Naive thymus-derived CD4-positive, alpha-beta T cell (primary cell): ENCODE data around the gene ANKRD30A. TPM values are rescaled to one million over a fixed set of nuclear protein-coding genes. Genes with fewer than 3 reads are reported as not detected.
"Not testable (repeated sequence)": the region's sequence is repeated elsewhere in the genome, so short reads cannot be mapped to it uniquely, and the experiment has no call there.

ENCODE experiments used
- ATAC-seq: fragments of 150-1000 bp; cut with Tn5 transposase; 2 replicates; pipeline ENCODE4 v1.10.0; 2021; ENCODE audit warnings: mild to moderate bottlenecking, moderate library complexity
- CTCF ChIA-PET: fragments of 350-600 bp; sonication (Branson Sonifier 250); formaldehyde crosslinking; loops from one replicate; lab custom pipeline; 2021; ENCODE audit warnings: antibody characterized with exemption; lab: Charles Lee
- POLR2A ChIA-PET: fragments of 350-600 bp; sonication (Branson Sonifier 250); formaldehyde crosslinking; loops from one replicate; lab custom pipeline; 2021; ENCODE audit warnings: antibody characterized with exemption, inconsistent platforms; lab: Charles Lee
- DNase-seq, 9 donors: peaks; one replicate each; pipeline versions ENCODE4 v3.0.0 to v3.0.0-alpha.2; 2020 to 2022; ENCODE audit warnings: mixed read lengths in 1 of 9
- H3K27ac ChIP-seq: one replicate; pipeline ENCODE4 v1.7.0; 2013; ENCODE audit warnings: mild to moderate bottlenecking, low read depth, low read length, moderate library complexity
- H3K27me3 ChIP-seq, 2 donors: one replicate each; pipeline ENCODE4 v1.7.0; 2013; ENCODE audit warnings: low read length in 2 of 2, mild to moderate bottlenecking in 2 of 2, moderate library complexity in 2 of 2; ENCODE audit not compliant: control insufficient read depth in 2 of 2, insufficient read depth in 2 of 2
- H3K36me3 ChIP-seq, 3 experiments: 1 replicate in 2 of 3; 2 replicates in 1 of 3; pipeline ENCODE4 v1.7.0; 2013; ENCODE audit warnings: low read length in 3 of 3, mild to moderate bottlenecking in 3 of 3, moderate library complexity in 1 of 3; ENCODE audit not compliant: insufficient read depth in 3 of 3, control insufficient read depth in 2 of 3
- H3K4me1 ChIP-seq, 2 donors: one replicate each; pipeline ENCODE4 v1.7.0; 2013; ENCODE audit warnings: low read length in 2 of 2, mild to moderate bottlenecking in 2 of 2, moderate library complexity in 1 of 2; ENCODE audit not compliant: control insufficient read depth in 2 of 2, insufficient read depth in 2 of 2
- H3K4me3 ChIP-seq: 2 replicates; pipeline ENCODE4 v1.7.0; 2013; ENCODE audit warnings: mild to moderate bottlenecking, low read length
- H3K9me3 ChIP-seq, 3 experiments: 1 replicate in 2 of 3; 2 replicates in 1 of 3; pipeline ENCODE4 v1.7.0; 2013; ENCODE audit warnings: low read length in 3 of 3; ENCODE audit not compliant: control insufficient read depth in 2 of 3
- H3K27ac Mint-ChIP-seq, 9 donors: one replicate each; pipeline ENCODE4 v1.8.0; 2020 to 2022; ENCODE audit warnings: mixed read lengths in 9 of 9, mild to moderate bottlenecking in 8 of 9, moderate library complexity in 5 of 9, inconsistent platforms in 2 of 9
- H3K27me3 Mint-ChIP-seq, 5 donors: one replicate each; pipeline ENCODE4 v1.8.0; 2021 to 2022; ENCODE audit warnings: mixed read lengths in 5 of 5, mild to moderate bottlenecking in 1 of 5
- H3K36me3 Mint-ChIP-seq, 5 donors: one replicate each; pipeline ENCODE4 v1.8.0; 2020 to 2022; ENCODE audit warnings: mixed read lengths in 5 of 5, mild to moderate bottlenecking in 3 of 5, inconsistent platforms in 1 of 5
- H3K4me1 Mint-ChIP-seq, 7 donors: one replicate each; pipeline ENCODE4 v1.8.0; 2020 to 2022; ENCODE audit warnings: mixed read lengths in 7 of 7, mild to moderate bottlenecking in 3 of 7, inconsistent platforms in 1 of 7
- H3K4me3 Mint-ChIP-seq, 10 donors: one replicate each; pipeline ENCODE4 v1.8.0; 2020 to 2022; ENCODE audit warnings: mild to moderate bottlenecking in 10 of 10, mixed read lengths in 10 of 10, moderate library complexity in 6 of 10, inconsistent platforms in 2 of 10
- H3K9me3 Mint-ChIP-seq, 11 donors: one replicate each; pipeline ENCODE4 v1.8.0; 2020 to 2022; ENCODE audit warnings: mixed read lengths in 11 of 11, mild to moderate bottlenecking in 4 of 11, inconsistent platforms in 1 of 11, moderate library complexity in 1 of 11
- intact Hi-C, 2 donors: fragments of 100-400 bp; cut with micrococcal nuclease; formaldehyde crosslinking; loops; one replicate each; pipeline ENCODE4 v1.15.1; 2023
- polyA plus RNA-seq, 2 donors: library from polyadenylated mRNA; unstranded; fragments of 300-500 nt; fragmentation: Illumina TruSeq; gene quantifications; one replicate each; pipeline ENCODE4 v1.2.3, GENCODE V29; 2021
- total RNA-seq, 6 experiments: library from RNA in 5 of 6; stranded (reverse) in 5 of 6; gene quantifications; 1 replicate in 5 of 6; 2 replicates in 1 of 6; pipeline ENCODE4 v1.2.3 and lab custom pipeline; 2021 to 2026

Gene ANKRD30A, protein sequence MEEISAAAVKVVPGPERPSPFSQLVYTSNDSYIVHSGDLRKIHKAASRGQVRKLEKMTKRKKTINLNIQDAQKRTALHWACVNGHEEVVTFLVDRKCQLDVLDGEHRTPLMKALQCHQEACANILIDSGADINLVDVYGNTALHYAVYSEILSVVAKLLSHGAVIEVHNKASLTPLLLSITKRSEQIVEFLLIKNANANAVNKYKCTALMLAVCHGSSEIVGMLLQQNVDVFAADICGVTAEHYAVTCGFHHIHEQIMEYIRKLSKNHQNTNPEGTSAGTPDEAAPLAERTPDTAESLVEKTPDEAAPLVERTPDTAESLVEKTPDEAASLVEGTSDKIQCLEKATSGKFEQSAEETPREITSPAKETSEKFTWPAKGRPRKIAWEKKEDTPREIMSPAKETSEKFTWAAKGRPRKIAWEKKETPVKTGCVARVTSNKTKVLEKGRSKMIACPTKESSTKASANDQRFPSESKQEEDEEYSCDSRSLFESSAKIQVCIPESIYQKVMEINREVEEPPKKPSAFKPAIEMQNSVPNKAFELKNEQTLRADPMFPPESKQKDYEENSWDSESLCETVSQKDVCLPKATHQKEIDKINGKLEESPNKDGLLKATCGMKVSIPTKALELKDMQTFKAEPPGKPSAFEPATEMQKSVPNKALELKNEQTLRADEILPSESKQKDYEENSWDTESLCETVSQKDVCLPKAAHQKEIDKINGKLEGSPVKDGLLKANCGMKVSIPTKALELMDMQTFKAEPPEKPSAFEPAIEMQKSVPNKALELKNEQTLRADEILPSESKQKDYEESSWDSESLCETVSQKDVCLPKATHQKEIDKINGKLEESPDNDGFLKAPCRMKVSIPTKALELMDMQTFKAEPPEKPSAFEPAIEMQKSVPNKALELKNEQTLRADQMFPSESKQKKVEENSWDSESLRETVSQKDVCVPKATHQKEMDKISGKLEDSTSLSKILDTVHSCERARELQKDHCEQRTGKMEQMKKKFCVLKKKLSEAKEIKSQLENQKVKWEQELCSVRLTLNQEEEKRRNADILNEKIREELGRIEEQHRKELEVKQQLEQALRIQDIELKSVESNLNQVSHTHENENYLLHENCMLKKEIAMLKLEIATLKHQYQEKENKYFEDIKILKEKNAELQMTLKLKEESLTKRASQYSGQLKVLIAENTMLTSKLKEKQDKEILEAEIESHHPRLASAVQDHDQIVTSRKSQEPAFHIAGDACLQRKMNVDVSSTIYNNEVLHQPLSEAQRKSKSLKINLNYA (N-terminal part only)
- total RNA-seq, result not detected
- polyA plus RNA-seq, result not detected
- total RNA-seq (lab: John Stamatoyannopoulos, UW), result 0.67 reads per million

DNA sequence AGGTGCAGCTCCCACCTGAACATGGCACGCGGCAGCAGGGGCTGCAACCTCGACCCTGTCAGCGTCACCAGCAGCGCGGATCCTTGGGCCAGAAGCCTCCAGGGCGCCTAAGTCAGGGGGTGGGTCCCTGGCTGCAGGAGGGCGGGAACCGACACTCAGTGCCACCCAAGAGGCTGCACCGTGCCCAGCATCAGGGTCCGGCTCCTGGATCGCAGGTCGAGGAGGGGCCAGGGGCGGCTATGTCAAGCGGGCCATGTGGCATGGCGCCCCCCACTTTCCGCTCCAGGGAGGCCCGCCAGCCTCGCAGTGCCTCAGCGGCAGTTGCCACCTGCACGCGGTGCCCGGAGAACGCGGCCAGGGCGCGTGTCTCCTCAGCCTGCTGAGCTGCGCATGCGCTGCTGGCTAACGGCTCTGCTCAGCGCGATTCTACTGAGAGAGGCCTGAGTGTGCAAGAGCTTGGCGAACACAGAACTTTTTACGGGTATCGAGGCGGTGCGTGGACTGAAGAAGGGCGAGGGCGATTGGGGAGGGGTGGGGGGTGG lies at the start of gene ANKRD30A:
Gene ANKRD30A, plus strand, starts transcription at position 408 of the 542 bp plus-strand sequence. CDS start 190 bp downstream, outside the sequence.
- peaks cover 0 to 2% (median 0%) of the 10 kb centered on the region in 7 donors for H3K4me1 Mint-ChIP-seq
- intact Hi-C loops, result no loop called here
- no peak within 1 kb of the TSS for H3K27ac Mint-ChIP-seq
- DNase-seq (no peak), ATAC-seq (no peak)
- H3K27ac ChIP-seq, result no peak within 1 kb of the TSS
- ChIA-PET POLR2A (no interaction called here), CTCF (no interaction called here)
- no peaks in the 10 kb centered on the region for H3K27me3 Mint-ChIP-seq
- H3K36me3 ChIP-seq, result no peaks in the 10 kb centered on the region
- no peak within 1 kb of the TSS for H3K4me3 ChIP-seq
- H3K4me1 ChIP-seq, result no peaks in the 10 kb centered on the region
- H3K36me3 Mint-ChIP-seq, result peaks cover 0 to 3% (median 0%) of the 10 kb centered on the region in 5 donors
- no peak within 1 kb of the TSS for H3K4me3 Mint-ChIP-seq
- no peaks in the 10 kb centered on the region for H3K27me3 ChIP-seq
- H3K9me3 Mint-ChIP-seq, result peaks cover 0 to 16% (median 4%) of the 10 kb centered on the region in 11 donors
- H3K9me3 ChIP-seq, result peaks cover 0 to 7% (median 0%) of the 10 kb centered on the region in 3 experiments

DNA sequence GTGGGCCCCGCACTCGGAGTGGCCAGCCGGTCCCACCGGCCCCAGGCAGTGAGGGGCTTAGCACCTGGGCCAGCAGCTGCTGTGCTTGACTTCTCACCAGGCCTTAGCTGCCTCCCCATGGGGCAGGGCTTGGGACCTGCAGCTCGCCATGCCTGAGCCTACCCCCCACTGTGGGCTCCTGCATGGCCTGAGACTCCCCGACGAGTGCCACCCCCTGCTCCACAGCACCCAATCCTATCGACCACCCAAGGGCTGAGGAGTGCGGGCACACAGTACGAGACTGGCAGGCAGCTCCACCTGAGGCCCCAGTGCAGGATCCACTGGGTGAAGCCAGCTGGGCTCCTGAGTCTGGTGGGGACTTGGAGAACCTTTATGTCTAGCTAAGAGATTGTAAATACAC lies 49.3 kb upstream of the ANKRD30A start:
- H3K4me1 Mint-ChIP-seq, intact Hi-C loops, H3K4me3 ChIP-seq, CTCF ChIA-PET, H3K27ac ChIP-seq, H3K9me3 ChIP-seq, DNase-seq, ATAC-seq, H3K27me3 ChIP-seq, H3K4me1 ChIP-seq, POLR2A ChIA-PET, H3K4me3 Mint-ChIP-seq, H3K27ac Mint-ChIP-seq, H3K27me3 Mint-ChIP-seq, H3K36me3 ChIP-seq, H3K36me3 Mint-ChIP-seq: not testable (repeated sequence)
- peaks cover 0 to 21% (median 5%) of the 10 kb centered on the region in 11 donors for H3K9me3 Mint-ChIP-seq

DNA sequence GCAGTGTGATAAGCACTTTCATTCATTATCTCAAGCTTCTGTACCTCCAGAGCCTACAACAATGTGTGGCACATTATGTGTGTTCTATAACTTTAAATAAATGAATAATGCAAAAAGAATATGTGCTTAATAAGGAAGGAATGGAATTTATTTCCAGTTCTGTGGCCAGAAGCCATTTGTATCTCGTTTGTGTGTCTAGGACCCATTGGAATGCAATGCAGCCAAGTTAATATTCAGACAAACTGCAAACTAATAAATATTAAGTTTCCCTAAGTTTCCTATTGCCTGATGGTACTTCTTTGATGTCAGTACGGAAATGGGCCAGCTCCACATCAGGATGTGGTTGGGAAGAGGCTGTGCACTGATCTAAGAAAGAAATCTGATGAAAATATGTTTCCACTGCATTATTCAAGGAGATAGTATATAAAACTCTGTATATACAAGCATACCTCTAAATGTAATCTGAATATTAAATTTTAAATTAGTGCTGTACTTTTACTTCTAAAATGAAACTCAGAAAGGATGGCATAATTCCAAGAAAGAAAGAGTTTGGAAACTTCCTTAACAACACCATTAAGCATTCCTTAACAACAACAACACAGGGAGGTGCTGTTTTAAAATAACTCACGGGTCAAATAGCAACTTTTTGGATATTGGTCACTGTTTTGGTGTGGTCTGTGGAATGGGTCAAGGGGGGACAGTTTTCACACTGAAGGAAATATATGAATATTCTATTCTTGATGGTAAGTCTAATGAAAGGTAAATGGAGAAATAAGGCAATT lies 29.4 kb upstream of the ANKRD30A start:
- ChIA-PET CTCF (no interaction called here), POLR2A (no interaction called here)
- Histone ChIP-seq H3K4me3 (no peak overlapping the region), H3K4me1 (no peaks in the 10 kb centered on the region), H3K27me3 (no peaks in the 10 kb centered on the region), H3K36me3 (no peaks in the 10 kb centered on the region), H3K9me3 (no peaks in the 10 kb centered on the region), H3K27ac (no peak overlapping the region)
- Mint-ChIP-seq H3K27me3 (no peaks in the 10 kb centered on the region), H3K4me3 (no peak overlapping the region), H3K36me3 (no peaks in the 10 kb centered on the region), H3K27ac (no peak overlapping the region), H3K4me1 (no peaks in the 10 kb centered on the region), H3K9me3 (peaks cover 4 to 47% (median 17%) of the 10 kb centered on the region in 11 donors)
- DNase-seq, result no peak
- no peak for ATAC-seq
- intact Hi-C loops, result no loop called here

DNA sequence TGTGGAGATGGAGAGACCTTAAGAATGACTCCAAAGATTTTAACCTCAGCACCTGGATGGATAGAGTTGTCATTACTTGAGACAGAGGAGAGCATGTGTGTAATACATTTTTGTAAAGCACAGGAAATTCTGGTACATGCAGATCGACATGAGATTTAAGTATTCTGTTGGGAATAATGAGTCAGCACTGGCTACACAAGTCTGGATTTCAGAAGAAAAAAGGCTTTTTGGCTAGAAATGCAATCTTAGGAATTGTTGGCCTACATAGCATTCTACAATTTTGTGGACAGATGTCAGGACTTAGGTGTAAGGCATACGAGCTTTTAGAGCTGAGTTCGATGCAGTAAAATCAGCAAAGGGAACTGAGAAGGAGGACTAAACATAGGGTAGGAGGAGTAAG lies 24.1 kb upstream of the ANKRD30A start:
- no peaks in the 10 kb centered on the region for H3K27me3 Mint-ChIP-seq
- DNase-seq (no peak), ATAC-seq (no peak)
- no peaks in the 10 kb centered on the region for H3K36me3 Mint-ChIP-seq
- Histone ChIP-seq H3K9me3 (no peaks in the 10 kb centered on the region), H3K4me1 (no peaks in the 10 kb centered on the region), H3K4me3 (no peak overlapping the region), H3K36me3 (no peaks in the 10 kb centered on the region), H3K27ac (no peak overlapping the region), H3K27me3 (no peaks in the 10 kb centered on the region)
- H3K4me1 Mint-ChIP-seq, result no peaks in the 10 kb centered on the region
- peaks cover 1 to 48% (median 15%) of the 10 kb centered on the region in 11 donors for H3K9me3 Mint-ChIP-seq
- POLR2A ChIA-PET, result no interaction called here
- no peak overlapping the region for H3K4me3 Mint-ChIP-seq
- intact Hi-C loops, result no loop called here
- CTCF ChIA-PET, result no interaction called here
- H3K27ac Mint-ChIP-seq, result no peak overlapping the region

DNA sequence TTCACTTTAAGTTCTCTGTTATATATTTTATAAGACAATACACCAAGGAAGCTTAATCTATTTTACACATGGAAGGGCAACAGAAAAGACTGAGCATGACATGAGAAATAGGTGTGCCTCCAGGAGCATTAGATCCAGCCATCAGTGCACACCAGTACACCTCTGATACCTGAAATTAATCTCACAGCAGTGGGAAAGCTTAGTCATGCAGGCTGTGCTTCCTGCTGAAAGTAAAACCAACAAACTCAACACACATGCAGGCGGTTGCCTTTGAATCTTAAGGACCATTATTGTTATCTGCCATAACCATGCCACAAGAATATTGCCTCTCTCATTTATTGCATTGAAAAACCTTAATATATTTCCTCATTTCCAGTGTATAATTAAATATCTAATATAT lies 16.4 kb upstream of the ANKRD30A start:
- CTCF ChIA-PET, result no interaction called here
- ATAC-seq, result no peak
- no peaks in the 10 kb centered on the region for H3K27me3 ChIP-seq

More for the DNA sequence above, 16.4 kb upstream of the ANKRD30A start:
- H3K4me3 ChIP-seq, result no peak overlapping the region
- H3K36me3 Mint-ChIP-seq, result no peaks in the 10 kb centered on the region
- peaks cover 2 to 28% (median 15%) of the 10 kb centered on the region in 11 donors for H3K9me3 Mint-ChIP-seq
- H3K27me3 Mint-ChIP-seq, result no peaks in the 10 kb centered on the region
- no peaks in the 10 kb centered on the region for H3K4me1 ChIP-seq
- no peak overlapping the region for H3K27ac ChIP-seq
- H3K4me3 Mint-ChIP-seq, result no peak overlapping the region
- no peak overlapping the region for H3K27ac Mint-ChIP-seq
- H3K36me3 ChIP-seq, result no peaks in the 10 kb centered on the region
- H3K9me3 ChIP-seq, result peaks cover 0 to 4% (median 0%) of the 10 kb centered on the region in 3 experiments
- POLR2A ChIA-PET, result no interaction called here
- intact Hi-C loops, result no loop called here
- DNase-seq, result no peak
- H3K4me1 Mint-ChIP-seq, result no peaks in the 10 kb centered on the region
